GM19099 (cell line): ENCODE measurements around the gene AFP.

Experiments used
- POLR2A ChIP-seq: IDR thresholded peaks from 3 replicates; pipeline ENCODE4 v1.6.1; 2011; ENCODE audit warnings: low read depth; ENCODE audit not compliant: insufficient read length; ENCODE audit errors: extremely low read depth

AFP gene

DNA sequence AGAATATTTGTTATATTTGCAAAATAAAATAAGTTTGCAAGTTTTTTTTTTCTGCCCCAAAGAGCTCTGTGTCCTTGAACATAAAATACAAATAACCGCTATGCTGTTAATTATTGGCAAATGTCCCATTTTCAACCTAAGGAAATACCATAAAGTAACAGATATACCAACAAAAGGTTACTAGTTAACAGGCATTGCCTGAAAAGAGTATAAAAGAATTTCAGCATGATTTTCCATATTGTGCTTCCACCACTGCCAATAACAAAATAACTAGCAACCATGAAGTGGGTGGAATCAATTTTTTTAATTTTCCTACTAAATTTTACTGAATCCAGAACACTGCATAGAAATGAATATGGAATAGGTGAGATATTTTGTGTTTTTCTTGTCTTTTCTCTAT is at the start of gene AFP:
AFP (plus strand) TSS at position 238 of the 400 bp plus-strand sequence; CDS start at position 280, 42 bp downstream.
- no peak for TF ChIP-seq POLR2A

DNA sequence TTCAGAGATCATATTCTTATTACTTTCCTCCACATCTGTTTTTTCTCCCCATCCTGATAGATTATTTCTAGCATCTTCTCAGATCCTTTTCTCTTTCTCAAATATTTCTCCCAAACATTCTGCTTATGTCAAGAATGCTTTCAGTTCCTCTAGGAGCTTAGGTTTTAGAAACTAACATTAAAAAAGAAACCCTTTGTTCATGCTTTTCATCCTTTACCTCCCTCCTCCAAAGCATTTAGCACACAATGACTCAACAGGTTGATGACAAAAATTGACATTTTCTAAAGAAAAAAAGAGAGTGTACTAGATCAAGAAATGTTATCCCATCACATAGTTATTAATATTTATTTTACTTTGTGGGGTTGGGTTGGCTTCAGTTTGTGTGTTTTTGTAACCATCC is 48.5 kb upstream of the AFP start:
- no peak for TF ChIP-seq POLR2A

DNA sequence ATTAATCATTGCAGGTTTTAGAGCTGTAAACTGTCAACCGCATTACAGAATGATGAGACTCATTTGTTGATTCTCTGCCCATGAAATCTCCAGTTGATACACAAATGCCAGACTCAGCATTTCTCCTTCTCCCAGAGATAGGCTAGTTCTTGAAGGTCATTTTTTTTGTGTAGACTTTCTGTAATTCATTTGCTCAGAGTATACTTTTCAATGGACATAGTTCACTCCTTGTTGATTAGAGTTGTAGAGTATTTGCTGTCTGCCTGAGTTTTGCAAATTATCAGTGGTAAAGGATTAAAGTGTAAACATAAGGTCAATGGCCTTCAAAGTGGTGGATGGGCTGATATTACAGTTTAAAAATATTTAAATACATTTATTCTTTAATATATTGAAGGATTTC is 47.1 kb upstream of the AFP start:
- TF ChIP-seq POLR2A, result no peak

DNA sequence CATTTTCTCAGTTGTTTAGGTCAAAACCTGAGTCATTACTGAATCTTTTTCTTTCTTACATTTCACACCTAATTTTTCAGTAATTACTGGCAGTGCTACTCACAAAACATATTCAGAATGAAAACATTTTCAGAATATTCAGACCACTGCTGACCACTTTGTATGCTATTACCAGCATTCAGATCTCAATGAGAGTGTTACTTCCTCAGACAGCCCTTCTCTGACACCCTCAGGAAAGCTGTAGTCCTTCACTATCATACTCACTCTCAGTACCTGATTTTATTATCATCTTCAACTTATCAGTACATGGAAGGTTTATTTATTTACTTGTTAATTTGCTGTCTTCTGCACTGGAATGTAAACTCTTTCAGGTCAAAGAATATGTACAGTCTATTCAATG is 44.2 kb upstream of the AFP start:
- no peak for TF ChIP-seq POLR2A

DNA sequence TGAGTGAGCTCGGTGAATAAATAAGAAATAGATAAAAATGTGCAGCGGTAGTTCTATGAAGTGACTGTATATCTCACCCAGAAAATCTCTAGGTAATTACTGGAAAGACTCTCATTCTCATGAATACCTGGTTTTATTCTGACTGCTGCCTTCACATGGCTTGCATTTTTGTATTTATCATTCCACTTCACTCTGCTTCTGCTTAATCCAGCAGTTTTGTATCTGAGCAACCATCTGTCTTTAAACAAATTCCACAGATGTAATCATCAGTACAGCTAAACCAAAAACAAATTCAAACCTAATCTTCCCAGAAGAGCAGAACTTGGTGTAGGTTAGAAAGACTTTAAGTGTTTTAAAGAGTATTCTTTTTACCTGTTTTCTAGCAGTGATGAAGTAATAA is 43.1 kb upstream of the AFP start:
- no peak for TF ChIP-seq POLR2A

DNA sequence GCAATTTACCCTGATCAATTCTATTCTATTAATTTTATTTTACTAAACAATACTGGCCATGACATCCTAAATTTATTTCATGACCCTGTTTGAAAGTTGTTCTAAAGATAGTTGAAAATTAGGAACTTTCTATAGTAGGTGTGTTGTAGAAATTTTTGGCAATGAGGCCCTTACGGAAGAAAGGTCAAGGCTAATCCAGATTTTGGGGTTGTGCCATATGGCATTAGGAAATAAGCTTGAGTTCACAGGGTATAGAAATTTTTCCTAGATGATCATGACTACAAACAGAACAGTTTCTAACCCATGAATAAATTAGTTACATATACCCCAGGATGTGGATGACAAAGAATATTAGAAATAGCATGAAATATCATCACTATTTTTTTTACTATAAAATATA is 39.7 kb upstream of the AFP start:
- no peak for TF ChIP-seq POLR2A

DNA sequence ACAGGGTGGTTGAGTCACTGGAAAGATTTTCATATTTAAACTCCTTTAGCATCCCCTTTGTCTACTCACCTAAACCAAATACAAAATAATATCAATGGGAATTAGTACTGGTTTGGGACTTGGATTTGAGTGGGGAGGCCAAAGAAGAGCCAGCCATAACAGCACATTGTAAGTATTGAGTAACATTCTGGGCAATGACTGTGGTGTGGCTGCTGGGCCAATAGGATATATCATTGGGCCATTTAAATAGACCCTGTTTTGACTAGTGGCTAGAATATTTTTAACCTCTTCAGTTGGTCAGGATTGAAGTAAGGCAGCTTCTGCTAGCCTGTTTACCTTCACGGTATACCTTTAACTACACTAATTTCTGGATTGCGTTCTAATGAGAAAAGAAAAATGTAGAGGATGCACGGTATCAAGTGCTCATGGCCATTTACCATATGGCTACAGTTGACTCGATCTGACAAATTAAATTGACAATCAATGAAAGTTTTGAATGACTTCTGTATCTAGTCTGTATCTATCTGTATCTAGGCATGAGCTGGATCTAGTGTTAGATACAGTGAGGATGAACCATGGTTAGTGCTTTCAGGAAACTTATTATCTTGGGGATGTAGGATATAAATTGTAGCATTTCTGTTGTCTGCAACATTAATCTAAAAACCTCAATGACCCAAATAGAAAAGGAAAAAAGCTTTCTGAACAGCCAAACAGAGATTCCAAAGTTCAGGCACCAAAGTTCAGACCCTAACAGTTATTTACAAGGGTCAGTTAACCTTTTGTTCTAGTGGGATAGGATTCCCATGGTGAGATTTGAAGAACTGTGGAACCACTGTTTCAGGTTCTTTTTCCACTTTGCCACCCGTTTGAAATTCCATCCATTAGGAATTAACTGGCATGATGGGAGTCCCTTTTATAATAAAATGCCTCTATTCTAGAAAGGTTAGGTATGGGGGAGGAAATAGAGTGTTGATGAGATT is 38.7 kb upstream of the AFP start:
- no peak for TF ChIP-seq POLR2A

DNA sequence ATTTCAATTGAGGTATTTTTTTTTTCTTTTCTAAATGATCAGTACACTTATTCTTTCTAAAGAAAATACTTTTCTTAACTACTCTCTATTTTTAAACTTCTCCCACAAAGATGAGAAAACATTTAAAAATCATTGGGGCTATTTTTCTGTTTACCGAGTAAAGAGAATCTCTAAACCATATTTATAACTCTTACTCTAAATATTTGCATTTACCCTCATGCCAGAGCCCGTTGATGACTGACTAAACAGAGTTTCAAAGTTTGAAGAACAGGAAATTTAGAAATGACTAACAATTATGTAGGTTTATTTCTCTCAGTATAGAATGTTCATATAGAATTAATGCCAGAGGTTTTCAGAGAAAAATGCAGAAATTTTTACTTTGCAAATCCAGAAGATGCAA is 34.6 kb upstream of the AFP start:
- TF ChIP-seq POLR2A, result no peak

DNA sequence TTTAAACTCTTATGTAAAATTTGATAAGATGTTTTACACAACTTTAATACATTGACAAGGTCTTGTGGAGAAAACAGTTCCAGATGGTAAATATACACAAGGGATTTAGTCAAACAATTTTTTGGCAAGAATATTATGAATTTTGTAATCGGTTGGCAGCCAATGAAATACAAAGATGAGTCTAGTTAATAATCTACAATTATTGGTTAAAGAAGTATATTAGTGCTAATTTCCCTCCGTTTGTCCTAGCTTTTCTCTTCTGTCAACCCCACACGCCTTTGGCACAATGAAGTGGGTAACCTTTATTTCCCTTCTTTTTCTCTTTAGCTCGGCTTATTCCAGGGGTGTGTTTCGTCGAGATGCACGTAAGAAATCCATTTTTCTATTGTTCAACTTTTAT is 32.0 kb upstream of the AFP start, which contains the start of gene ALB:
ALB (plus strand) TSS at position 246 of the 400 bp plus-strand sequence; CDS start at position 287, 41 bp downstream.
- TF ChIP-seq POLR2A, result no peak

DNA sequence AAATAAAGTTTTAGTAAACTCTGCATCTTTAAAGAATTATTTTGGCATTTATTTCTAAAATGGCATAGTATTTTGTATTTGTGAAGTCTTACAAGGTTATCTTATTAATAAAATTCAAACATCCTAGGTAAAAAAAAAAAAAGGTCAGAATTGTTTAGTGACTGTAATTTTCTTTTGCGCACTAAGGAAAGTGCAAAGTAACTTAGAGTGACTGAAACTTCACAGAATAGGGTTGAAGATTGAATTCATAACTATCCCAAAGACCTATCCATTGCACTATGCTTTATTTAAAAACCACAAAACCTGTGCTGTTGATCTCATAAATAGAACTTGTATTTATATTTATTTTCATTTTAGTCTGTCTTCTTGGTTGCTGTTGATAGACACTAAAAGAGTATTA is 31.6 kb upstream of the AFP start:
- no peak for TF ChIP-seq POLR2A

DNA sequence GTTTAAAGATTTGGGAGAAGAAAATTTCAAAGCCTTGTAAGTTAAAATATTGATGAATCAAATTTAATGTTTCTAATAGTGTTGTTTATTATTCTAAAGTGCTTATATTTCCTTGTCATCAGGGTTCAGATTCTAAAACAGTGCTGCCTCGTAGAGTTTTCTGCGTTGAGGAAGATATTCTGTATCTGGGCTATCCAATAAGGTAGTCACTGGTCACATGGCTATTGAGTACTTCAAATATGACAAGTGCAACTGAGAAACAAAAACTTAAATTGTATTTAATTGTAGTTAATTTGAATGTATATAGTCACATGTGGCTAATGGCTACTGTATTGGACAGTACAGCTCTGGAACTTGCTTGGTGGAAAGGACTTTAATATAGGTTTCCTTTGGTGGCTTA is 30.9 kb upstream of the AFP start:
- no peak for TF ChIP-seq POLR2A

DNA sequence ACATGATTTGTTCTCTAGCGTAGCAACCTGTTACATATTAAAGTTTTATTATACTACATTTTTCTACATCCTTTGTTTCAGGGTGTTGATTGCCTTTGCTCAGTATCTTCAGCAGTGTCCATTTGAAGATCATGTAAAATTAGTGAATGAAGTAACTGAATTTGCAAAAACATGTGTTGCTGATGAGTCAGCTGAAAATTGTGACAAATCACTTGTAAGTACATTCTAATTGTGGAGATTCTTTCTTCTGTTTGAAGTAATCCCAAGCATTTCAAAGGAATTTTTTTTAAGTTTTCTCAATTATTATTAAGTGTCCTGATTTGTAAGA is 29.5 kb upstream of the AFP start:
- TF ChIP-seq POLR2A, result no peak

DNA sequence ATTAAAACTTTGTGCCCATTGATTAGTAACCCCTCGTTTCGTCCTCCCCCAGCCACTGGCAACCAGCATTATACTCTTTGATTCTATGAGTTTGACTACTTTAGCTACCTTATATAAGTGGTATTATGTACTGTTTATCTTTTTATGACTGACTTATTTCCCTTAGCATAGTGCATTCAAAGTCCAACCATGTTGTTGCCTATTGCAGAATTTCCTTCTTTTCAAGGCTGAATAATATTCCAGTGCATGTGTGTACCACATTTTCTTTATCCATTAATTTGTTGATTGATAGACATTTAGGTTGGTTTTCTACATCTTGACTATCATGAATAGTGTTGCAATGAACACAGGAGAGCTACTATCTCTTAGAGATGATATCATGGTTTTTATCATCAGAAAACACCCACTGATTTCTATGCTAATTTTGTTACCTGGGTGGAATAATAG is 28.8 kb upstream of the AFP start:
- TF ChIP-seq POLR2A, result no peak

DNA sequence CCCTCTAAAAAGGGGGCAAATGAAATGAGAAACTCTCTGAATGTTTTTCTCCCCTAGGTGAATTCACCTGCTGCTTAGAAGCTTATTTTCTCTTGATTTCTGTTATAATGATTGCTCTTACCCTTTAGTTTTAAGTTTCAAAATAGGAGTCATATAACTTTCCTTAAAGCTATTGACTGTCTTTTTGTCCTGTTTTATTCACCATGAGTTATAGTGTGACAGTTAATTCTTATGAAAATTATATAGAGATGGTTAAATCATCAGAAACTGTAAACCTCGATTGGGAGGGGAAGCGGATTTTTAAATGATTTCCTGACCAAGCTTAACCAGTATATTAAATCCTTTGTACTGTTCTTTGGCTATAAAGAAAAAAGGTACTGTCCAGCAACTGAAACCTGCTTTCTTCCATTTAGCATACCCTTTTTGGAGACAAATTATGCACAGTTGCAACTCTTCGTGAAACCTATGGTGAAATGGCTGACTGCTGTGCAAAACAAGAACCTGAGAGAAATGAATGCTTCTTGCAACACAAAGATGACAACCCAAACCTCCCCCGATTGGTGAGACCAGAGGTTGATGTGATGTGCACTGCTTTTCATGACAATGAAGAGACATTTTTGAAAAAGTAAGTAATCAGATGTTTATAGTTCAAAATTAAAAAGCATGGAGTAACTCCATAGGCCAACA is 27.7 kb upstream of the AFP start:
- TF ChIP-seq POLR2A, result no peak

DNA sequence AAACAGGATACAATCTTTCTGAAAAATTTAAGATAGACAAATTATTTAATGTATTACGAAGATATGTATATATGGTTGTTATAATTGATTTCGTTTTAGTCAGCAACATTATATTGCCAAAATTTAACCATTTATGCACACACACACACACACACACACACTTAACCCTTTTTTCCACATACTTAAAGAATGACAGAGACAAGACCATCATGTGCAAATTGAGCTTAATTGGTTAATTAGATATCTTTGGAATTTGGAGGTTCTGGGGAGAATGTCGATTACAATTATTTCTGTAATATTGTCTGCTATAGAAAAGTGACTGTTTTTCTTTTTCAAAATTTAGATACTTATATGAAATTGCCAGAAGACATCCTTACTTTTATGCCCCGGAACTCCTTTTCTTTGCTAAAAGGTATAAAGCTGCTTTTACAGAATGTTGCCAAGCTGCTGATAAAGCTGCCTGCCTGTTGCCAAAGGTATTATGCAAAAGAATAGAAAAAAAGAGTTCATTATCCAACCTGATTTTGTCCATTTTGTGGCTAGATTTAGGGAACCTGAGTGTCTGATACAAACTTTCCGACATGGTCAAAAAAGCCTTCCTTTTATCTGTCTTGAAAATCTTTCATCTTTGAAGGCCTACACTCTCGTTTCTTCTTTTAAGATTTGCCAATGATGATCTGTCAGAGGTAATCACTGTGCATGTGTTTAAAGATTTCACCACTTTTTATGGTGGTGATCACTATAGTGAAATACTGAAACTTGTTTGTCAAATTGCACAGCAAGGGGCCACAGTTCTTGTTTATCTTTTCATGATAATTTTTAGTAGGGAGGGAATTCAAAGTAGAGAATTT is 26.8 kb upstream of the AFP start:
- TF ChIP-seq POLR2A, result no peak
